Gastroesophageal sphincter (tissue), 3 donors: ENCODE measurements around the gene MCAM.

Experiments used
- EP300 ChIP-seq: sonication (generic); formaldehyde crosslinking; IDR thresholded peaks from one replicate; pipeline ENCODE4 v1.6.1; 2017; ENCODE audit warnings: antibody characterized with exemption, mild to moderate bottlenecking
- POLR2A ChIP-seq, 2 donors: fragments of 450-650 bp; IDR thresholded peaks; one replicate each; pipeline ENCODE4 v1.6.1; 2017; ENCODE audit warnings: antibody characterized with exemption in 2 of 2, mild to moderate bottlenecking in 2 of 2, moderate library complexity in 1 of 2
- POLR2AphosphoS5 ChIP-seq: sonication (generic); formaldehyde crosslinking; IDR thresholded peaks from one replicate; pipeline ENCODE4 v1.6.1; 2017; ENCODE audit warnings: antibody characterized with exemption
- TF ChIP-seq, protein P1 (sequence below), 4 experiments: fragments of 200-600 bp in 2 of 4; fragments of 450-650 bp in 2 of 4; sonication (generic) in 1 of 4; IDR thresholded peaks; one replicate each; pipeline ENCODE4 v1.5.1; 2017 to 2019; ENCODE audit warnings: antibody characterized with exemption in 4 of 4, mild to moderate bottlenecking in 2 of 4, moderate library complexity in 2 of 4

GRCh38 chr11:119330237-119330636, 13.3 kb upstream of the MCAM start:
- TF ChIP-seq, protein P1, sequence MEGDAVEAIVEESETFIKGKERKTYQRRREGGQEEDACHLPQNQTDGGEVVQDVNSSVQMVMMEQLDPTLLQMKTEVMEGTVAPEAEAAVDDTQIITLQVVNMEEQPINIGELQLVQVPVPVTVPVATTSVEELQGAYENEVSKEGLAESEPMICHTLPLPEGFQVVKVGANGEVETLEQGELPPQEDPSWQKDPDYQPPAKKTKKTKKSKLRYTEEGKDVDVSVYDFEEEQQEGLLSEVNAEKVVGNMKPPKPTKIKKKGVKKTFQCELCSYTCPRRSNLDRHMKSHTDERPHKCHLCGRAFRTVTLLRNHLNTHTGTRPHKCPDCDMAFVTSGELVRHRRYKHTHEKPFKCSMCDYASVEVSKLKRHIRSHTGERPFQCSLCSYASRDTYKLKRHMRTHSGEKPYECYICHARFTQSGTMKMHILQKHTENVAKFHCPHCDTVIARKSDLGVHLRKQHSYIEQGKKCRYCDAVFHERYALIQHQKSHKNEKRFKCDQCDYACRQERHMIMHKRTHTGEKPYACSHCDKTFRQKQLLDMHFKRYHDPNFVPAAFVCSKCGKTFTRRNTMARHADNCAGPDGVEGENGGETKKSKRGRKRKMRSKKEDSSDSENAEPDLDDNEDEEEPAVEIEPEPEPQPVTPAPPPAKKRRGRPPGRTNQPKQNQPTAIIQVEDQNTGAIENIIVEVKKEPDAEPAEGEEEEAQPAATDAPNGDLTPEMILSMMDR (IDR thresholded peaks at IDR 0.05), result no peak
- no peak for TF ChIP-seq POLR2A (IDR thresholded peaks at IDR 0.05)
- no peak for TF ChIP-seq EP300
- TF ChIP-seq POLR2AphosphoS5, result no peak
